Astrocyte (in vitro differentiated cells and primary cell): Measurements from ENCODE around the gene RELN.

Experiments used
- EZH2 ChIP-seq: IDR thresholded peaks from 2 replicates; pipeline ENCODE4 v1.6.1; 2012; ENCODE audit warnings: mild to moderate bottlenecking, low read length, inconsistent platforms; ENCODE audit not compliant: insufficient read depth
- TF ChIP-seq, protein P1 (sequence below): IDR thresholded peaks from 2 replicates; pipeline ENCODE4 v1.5.1; 2011; ENCODE audit warnings: low read depth, mild to moderate bottlenecking, inconsistent platforms, low read length, moderate library complexity; ENCODE audit not compliant: insufficient read depth

DNA sequence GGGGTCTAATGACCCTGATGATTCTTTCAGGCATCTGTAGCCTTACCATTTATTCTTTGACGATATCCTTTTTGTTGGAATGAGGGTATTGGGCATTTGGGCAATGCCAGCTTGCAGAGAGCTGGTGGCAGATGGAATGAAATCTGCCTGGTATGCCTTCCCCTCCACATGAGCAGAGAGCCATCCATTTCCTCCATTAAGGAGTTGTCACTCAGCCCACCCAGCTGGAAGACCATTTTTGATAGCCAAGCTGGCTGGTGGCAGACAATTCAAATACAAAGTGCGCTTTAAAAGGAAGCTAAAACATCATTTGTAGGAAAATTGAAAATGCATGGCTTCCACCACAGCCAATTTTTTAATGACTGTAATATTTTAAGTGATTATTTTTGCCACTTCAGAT, 303.4 kb downstream of the RELN start:
- TF ChIP-seq, protein P1, sequence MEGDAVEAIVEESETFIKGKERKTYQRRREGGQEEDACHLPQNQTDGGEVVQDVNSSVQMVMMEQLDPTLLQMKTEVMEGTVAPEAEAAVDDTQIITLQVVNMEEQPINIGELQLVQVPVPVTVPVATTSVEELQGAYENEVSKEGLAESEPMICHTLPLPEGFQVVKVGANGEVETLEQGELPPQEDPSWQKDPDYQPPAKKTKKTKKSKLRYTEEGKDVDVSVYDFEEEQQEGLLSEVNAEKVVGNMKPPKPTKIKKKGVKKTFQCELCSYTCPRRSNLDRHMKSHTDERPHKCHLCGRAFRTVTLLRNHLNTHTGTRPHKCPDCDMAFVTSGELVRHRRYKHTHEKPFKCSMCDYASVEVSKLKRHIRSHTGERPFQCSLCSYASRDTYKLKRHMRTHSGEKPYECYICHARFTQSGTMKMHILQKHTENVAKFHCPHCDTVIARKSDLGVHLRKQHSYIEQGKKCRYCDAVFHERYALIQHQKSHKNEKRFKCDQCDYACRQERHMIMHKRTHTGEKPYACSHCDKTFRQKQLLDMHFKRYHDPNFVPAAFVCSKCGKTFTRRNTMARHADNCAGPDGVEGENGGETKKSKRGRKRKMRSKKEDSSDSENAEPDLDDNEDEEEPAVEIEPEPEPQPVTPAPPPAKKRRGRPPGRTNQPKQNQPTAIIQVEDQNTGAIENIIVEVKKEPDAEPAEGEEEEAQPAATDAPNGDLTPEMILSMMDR: no peak
- TF ChIP-seq EZH2: no peak
